A673 (cell line): ENCODE data around the gene LARP1. TPM values are rescaled to one million over a fixed set of nuclear protein-coding genes. Genes with fewer than 3 reads are reported as not detected.

ENCODE experiments used
- BruUV-seq: library from RNA; stranded (reverse); fragments of 400-500 nt; replicated peaks from 2 replicates; lab custom pipeline; 2021; lab: Mats Ljungman, UMichigan
- CTCF ChIA-PET: fragments of 300-600 bp; sonication (Branson Sonifier 250); formaldehyde crosslinking; loops from one replicate; lab custom pipeline; 2022; ENCODE audit warnings: antibody characterized with exemption; lab: Charles Lee
- POLR2A ChIA-PET: fragments of 300-600 bp; sonication (Branson Sonifier 250); formaldehyde crosslinking; loops from one replicate; lab custom pipeline; 2022; ENCODE audit warnings: antibody characterized with exemption; ENCODE audit not compliant: low non-redundant PET; lab: Charles Lee
- DNase-seq: peaks from one replicate; pipeline ENCODE4 v3.0.0-alpha.2; 2015; ENCODE audit warnings: low spot score
- H3K27ac ChIP-seq: fragments of 200-600 bp; sonication (generic); 2 replicates; pipeline ENCODE4 v1.5.1; 2016; ENCODE audit warnings: mixed run types, low read depth, mild to moderate bottlenecking, mixed read lengths, antibody characterized with exemption, low read length; ENCODE audit not compliant: poor library complexity, severe bottlenecking
- H3K27me3 ChIP-seq: fragments of 200-600 bp; sonication (generic); replicated peaks from 2 replicates; pipeline ENCODE4 v1.6.1; 2017; ENCODE audit warnings: mixed run types, low read depth, mild to moderate bottlenecking, mixed read lengths, antibody characterized with exemption, low read length; ENCODE audit not compliant: insufficient read depth, poor library complexity
- H3K36me3 ChIP-seq: fragments of 200-600 bp; sonication (generic); 2 replicates; pipeline ENCODE4 v1.6.1; 2016; ENCODE audit warnings: mixed run types, mild to moderate bottlenecking, mixed read lengths, antibody characterized with exemption, low read length; ENCODE audit not compliant: insufficient read depth, poor library complexity, severe bottlenecking
- H3K4me1 ChIP-seq: fragments of 200-600 bp; sonication (generic); 2 replicates; pipeline ENCODE4 v1.6.1; 2017; ENCODE audit warnings: mixed run types, mild to moderate bottlenecking, mixed read lengths, antibody characterized with exemption, low read length; ENCODE audit not compliant: insufficient read depth, poor library complexity, severe bottlenecking
- H3K4me3 ChIP-seq: fragments of 200-600 bp; sonication (generic); 2 replicates; pipeline ENCODE4 v1.5.1; 2016; ENCODE audit warnings: low read depth, mixed run types, mild to moderate bottlenecking, mixed read lengths, low read length; ENCODE audit not compliant: poor library complexity, severe bottlenecking
- H3K9me3 ChIP-seq: fragments of 200-600 bp; sonication (generic); 2 replicates; pipeline ENCODE4 v1.6.1; 2016; ENCODE audit warnings: mixed run types, low read depth, mild to moderate bottlenecking, mixed read lengths, antibody characterized with exemption, low read length; ENCODE audit not compliant: poor library complexity, severe bottlenecking
- CTCF ChIP-seq: fragments of 300-800, 200-600 bp; sonication (generic); conservative IDR thresholded peaks from 2 replicates; pipeline ENCODE4 v1.5.1; 2017; ENCODE audit warnings: low read depth, mild to moderate bottlenecking, antibody characterized with exemption, low read length, moderate library complexity, mixed read lengths
- EZH2 ChIP-seq: fragments of 200-600 bp; sonication (generic); IDR thresholded peaks from 2 replicates; pipeline ENCODE4 v1.6.1; 2017; ENCODE audit warnings: borderline replicate concordance, low read depth, mild to moderate bottlenecking, mixed read lengths, antibody characterized with exemption, low read length; ENCODE audit not compliant: poor library complexity, severe bottlenecking
- intact Hi-C: fragments of 100-400 bp; cut with micrococcal nuclease; formaldehyde crosslinking; loops from one replicate; pipeline ENCODE4 v1.10.0; 2022; ENCODE audit not compliant: unreplicated experiment
- total RNA-seq: library from RNA; stranded (reverse); gene quantifications from 2 replicates; pipeline ENCODE4 v1.2.3, GENCODE V29; 2021

Gene LARP1
- total RNA-seq, 1 experiment from 2014 or later: 257 TPM

DNA sequence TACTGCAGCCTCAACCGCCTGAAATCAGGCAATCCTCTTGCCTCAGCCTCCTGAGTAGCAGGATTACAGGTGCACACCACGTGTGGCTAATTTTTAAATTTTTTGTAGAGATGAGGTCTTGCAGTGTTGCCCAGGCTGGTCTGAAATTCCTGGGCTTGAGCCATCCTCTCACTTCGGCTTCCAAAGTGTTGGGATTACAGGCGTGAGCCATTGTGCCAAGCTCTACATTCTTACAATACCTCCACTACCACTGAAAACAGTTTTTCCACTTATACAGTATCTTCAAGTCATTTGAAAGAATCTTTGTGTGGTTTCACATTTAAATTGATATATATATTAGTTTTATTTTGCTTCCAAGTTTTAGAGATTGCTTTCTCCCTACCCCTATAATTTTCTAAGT is 42.6 kb downstream of the LARP1 start:
- POLR2A ChIA-PET: no interaction called here
- DNase-seq: no peak
- peaks cover 88% of the 10 kb centered on the region for H3K36me3 ChIP-seq
- H3K27ac ChIP-seq: no peak overlapping the region
- no peak overlapping the region for H3K4me3 ChIP-seq
- no peaks in the 10 kb centered on the region for H3K27me3 ChIP-seq
- no TSS peak for BruUV-seq
- no peaks in the 10 kb centered on the region for H3K9me3 ChIP-seq
- TF ChIP-seq EZH2: no peak
- no peak for TF ChIP-seq CTCF
- intact Hi-C loops: no loop called here
- CTCF ChIA-PET: no interaction called here
- H3K4me1 ChIP-seq: no peaks in the 10 kb centered on the region

GRCh38 chr5:154800582-154800981 is 45.4 kb downstream of the LARP1 start:
- Histone ChIP-seq H3K27ac (no peak overlapping the region), H3K4me3 (no peak overlapping the region), H3K4me1 (no peaks in the 10 kb centered on the region), H3K36me3 (peaks cover 88% of the 10 kb centered on the region), H3K9me3 (no peaks in the 10 kb centered on the region), H3K27me3 (no peaks in the 10 kb centered on the region)
- POLR2A ChIA-PET: no interaction called here
- CTCF ChIA-PET: no interaction called here
- intact Hi-C loops: no loop called here
- TF ChIP-seq CTCF (no peak), EZH2 (no peak)
- no peak for DNase-seq
- BruUV-seq: no TSS peak

GRCh38 chr5:154801083-154801482 is 45.9 kb downstream of the LARP1 start:
- H3K27ac ChIP-seq: no peak overlapping the region
- DNase-seq: no peak
- CTCF ChIA-PET: interaction anchor here (0.6 kb wide), 1 partner anchor 28 kb away, joined by 3 read pairs; no protein-coding TSS in a partner anchor
- TF ChIP-seq EZH2 (no peak), CTCF (no peak)
- intact Hi-C loops: no loop called here
- no peaks in the 10 kb centered on the region for H3K27me3 ChIP-seq
- peaks cover 93% of the 10 kb centered on the region for H3K36me3 ChIP-seq
- no peak overlapping the region for H3K4me3 ChIP-seq
- BruUV-seq: no TSS peak
- no peaks in the 10 kb centered on the region for H3K4me1 ChIP-seq
- POLR2A ChIA-PET: no interaction called here
- H3K9me3 ChIP-seq: no peaks in the 10 kb centered on the region
